Measurements from ENCODE around the gene MRGPRX2.

The MRGPRX2 gene

DNA sequence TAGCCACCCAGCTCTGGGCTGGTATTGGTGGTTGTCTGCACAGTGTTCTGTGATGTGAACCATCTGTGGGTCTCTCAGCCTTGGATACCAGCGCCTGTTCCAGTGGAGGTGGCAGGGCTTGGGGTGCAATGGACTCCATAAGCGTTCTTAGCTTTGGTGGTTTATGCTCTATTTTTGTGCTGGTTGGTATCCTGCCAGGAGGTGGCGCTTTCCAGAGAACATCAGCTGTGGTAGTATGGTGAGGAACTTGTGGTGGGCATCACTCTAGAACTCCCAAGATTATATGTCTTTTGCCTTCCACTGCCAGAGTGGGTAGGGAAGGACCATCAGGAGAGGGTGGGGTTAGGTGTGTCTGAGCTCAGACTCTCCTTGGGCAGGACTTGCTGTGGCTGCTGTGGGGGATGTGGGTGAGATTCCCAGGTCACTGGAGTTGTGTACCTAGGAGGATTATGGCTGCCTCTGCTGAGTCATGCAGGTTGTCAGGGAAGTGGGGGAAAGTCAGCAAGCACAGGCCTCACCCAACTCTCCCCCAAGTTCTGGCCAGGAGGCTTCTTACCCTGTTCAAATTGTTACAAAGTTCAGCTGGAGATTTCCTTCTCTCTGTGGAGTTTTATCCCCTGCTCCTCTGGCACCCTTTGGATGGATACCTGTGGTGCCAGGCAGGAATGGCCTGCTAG is 47.2 kb downstream of the MRGPRX2 start:
- Histone ChIP-seq H3K9me3 (ENCODE audit: control insufficient read depth, low read length) (no peaks in the 10 kb centered on the region), H3K27ac (ENCODE audit: insufficient read depth, low read depth, low read length, poor library complexity, severe bottlenecking) (no peak overlapping the region), H3K4me1 (ENCODE audit: control insufficient read depth, insufficient read depth, low read length) (no peaks in the 10 kb centered on the region), H3K4me3 (ENCODE audit: insufficient read depth, low read depth, low read length) (no peak overlapping the region), H3K27me3 (ENCODE audit: control insufficient read depth, insufficient read depth, low read length, poor library complexity, severe bottlenecking) (peaks cover 3% of the 10 kb centered on the region), H3K36me3 (ENCODE audit: control insufficient read depth, insufficient read depth, low read length) (no peaks in the 10 kb centered on the region)
- WGBS, 2 experiments, result 83% methylated on average over 3 of the region's 3 CpGs

DNA sequence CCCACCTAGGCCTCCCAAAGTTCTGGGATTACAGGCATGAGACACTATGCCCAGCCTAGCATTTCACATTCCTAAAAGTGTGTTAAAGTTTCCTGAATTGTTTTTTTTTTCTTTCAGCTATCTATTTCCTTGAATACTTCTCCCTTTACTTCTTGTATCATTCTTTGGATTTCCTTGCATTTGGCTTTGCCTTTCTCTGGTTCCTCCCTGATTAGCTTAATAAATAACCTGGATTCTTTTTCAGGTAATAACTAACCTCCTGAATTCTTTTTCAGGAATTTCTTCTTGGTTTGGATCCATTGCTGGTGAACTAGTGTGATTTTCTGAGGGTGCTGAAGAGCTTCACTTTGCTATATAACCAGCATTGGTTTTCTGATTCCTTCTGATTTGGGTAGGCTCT is 47.9 kb downstream of the MRGPRX2 start:
- H3K4me3 ChIP-seq (ENCODE audit: insufficient read depth, low read depth, low read length), result no peak overlapping the region

More for the DNA sequence above, 47.9 kb downstream of the MRGPRX2 start:
- H3K27ac ChIP-seq (ENCODE audit: insufficient read depth, low read depth, low read length, poor library complexity, severe bottlenecking), result no peak overlapping the region
- H3K27me3 ChIP-seq (ENCODE audit: control insufficient read depth, insufficient read depth, low read length, poor library complexity, severe bottlenecking), result peaks cover 3% of the 10 kb centered on the region
- no peaks in the 10 kb centered on the region for H3K4me1 ChIP-seq (ENCODE audit: control insufficient read depth, insufficient read depth, low read length)
- H3K36me3 ChIP-seq (ENCODE audit: control insufficient read depth, insufficient read depth, low read length), result no peaks in the 10 kb centered on the region
- H3K9me3 ChIP-seq (ENCODE audit: control insufficient read depth, low read length), result no peaks in the 10 kb centered on the region
